ENCODE data around the gene TCAIM.
"Not testable (repeated sequence)": the region's sequence is repeated elsewhere in the genome, so short reads cannot be mapped to it uniquely, and the experiment has no call there.

Gene TCAIM

GRCh38 chr3:44346590-44346989, 8.0 kb downstream of the TCAIM start:
- DNase-seq = not testable (repeated sequence)

GRCh38 chr3:44348993-44349392, 10.4 kb downstream of the TCAIM start:
- DNase-seq = no peak

DNA sequence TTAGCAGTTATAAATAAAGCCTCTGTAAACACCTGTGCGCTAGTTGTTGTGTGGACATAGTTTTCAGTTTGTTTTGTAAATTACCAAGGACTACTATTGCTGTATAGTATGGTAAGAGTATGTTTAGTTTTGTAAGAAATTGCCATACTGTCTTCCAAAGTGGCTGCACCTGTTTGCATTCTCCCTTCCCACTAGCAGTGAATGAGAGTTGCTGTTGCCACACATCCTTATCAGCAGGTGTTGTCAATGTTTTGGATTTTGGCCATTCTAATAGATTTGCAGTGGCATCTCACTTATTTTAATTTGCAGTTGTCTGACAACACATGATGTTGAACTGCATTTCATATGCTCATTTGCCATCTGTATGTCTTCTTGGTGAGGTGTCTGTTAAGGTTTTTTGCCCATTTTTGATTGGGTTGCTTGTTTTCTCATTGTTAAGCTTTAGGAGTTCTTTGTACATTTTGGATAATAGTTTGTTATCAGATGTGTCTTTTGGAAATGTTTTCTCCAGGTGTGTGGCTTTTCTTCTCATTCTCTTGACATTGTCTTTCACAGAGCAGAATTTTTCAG, 14.9 kb downstream of the TCAIM start:
- DNase-seq = no peak

DNA sequence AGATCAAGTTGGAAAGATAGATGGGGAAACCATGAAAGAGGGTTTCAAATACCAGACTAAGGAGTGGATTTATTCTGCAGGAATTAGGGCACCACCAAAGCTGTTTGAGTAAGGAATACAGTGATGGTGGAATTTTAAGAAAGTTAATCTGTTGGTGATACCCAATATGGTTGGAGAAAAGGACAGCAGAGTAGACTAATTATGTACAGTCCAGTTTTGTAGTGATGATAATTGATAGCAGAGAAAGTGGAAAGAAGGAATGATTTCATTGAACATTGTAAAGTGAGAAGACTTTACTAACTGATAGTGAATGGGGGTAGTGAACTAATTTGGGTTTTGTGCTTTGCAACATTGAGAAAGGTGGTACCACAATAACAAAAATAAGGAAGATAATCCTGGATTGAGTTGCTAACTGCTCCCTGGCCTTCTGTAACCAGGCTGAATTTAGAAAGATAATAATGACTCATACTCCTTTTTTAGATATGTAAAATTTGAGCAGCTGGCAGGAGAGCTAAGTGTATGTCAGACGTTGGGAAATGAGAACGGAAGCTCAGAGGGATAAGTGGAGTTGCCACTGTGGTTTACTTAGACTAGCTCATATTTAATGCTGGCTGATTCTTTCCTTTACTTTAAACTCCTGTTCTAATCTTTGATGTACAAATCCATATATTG, 16.9 kb downstream of the TCAIM start:
- no peak for DNase-seq

DNA sequence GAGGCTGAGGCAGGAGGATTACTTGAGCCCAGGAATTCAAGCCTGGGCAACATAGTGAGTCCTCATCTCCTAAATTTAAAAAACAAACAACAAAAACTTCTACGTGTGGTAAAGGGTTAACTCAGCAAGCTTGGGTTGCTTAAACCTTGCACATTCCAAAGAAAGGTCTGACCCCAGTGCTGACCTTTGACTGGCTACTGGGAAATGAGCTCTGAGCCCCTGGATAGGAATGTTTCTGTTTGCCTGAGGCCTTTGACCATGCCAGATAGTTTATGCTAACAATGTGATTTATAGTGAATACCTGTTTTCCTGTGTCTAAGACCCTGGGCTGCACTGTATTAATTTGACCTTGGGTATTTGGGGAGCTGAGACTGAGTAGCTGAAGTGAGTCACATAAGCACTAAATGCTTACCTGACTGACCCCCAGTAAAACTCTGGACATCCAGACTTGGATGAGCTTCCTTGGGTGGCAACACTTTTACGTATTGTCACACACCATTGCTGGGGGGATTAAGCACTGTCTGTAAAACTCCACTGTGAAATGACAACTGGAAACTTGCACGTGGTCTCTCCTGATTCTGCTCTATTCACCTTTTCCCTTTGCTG, 20.7 kb downstream of the TCAIM start:
- DNase-seq = no peak

GRCh38 chr3:44363591-44363990, 25.0 kb downstream of the TCAIM start:
- no peak for DNase-seq

DNA sequence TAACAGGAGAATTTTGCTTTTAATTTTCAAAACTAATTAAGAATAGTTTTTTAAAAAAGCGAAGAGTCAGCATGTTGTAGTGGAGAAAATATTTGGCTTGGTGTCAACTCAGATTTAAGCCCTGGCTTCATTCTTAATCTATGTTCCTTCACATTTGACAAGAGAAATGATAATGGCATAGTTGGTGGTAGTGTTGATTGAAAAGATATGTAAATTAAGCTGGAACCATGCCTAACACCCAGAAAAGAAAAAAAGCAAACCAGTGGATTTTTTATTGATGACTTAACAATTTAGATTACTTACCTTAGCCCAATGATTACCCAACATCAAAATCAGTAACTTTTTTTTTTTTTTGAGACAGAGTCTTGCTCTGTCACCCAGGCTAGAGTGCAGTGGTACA, 27.4 kb downstream of the TCAIM start:
- no peak for DNase-seq

DNA sequence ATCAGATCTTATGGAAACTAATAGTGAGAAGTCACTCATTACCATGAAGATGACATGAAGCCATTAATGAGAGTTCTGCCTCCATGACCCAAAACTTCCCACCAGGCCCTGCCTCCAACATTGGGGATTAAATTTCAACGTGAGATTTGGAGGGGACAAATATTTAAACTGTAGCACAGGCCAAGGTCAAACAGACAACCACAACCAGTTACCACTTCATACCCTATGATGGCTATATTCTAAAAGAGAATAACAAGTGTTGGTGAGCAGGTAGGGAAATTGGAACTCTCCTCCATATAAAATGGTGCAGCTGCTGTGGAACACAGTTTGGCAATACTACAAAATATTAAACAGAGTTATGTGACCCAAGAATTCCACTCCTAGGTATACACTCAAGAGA, 36.9 kb downstream of the TCAIM start:
- no peak for DNase-seq

DNA sequence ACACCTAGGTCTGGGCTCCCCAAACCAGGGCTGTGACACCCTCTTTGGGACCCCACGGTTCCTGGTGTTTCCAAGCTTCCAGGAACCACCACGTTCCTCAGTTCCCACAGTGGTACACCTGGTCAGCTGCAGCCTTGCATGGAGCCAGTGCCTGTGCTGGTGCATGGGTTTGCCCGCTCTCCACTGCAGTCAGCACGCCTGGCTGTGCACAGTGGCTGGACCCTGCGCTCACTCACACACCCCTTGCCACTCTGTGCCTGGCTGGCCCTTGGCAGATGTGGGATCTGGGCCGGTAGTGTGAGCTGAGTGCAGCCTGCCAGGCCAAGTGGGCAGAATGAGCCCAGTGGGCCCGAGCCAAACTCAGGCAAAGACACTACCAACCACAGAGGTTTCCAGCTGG, 48.8 kb downstream of the TCAIM start:
- DNase-seq = no peak

GRCh38 chr3:44392489-44392888, 53.9 kb downstream of the TCAIM start:
- DNase-seq = no peak

GRCh38 chr3:44395714-44396113, 57.1 kb downstream of the TCAIM start:
- DNase-seq = no peak

GRCh38 chr3:44396200-44397171, 57.9 kb downstream of the TCAIM start:
- no peak for DNase-seq

DNA sequence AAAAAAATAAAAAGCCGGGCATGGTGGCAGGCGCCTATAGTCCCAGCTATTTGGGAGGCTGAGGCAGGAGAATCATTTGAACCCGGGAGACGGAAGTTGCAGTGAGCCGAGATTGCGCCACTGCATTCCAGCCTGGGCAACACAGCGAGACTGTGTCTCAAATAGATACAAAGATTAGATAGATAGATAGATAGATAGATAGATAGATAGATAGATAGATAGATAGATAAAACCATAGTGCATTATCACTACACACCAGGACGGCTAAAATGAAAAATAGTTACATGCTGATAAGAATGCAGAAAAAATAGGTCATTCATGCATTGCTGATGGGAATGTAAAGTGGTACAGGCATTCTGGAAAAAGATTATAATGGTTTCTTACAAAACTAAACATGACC, 59.7 kb downstream of the TCAIM start:
- DNase-seq = not testable (repeated sequence)

GRCh38 chr3:44398853-44399252, 60.3 kb downstream of the TCAIM start:
- DNase-seq = no peak

- DNase-seq = no peak
Observed at GRCh38 chr3:44400771-44401170, 62.2 kb downstream of the TCAIM start.

GRCh38 chr3:44402548-44402947, 64.0 kb downstream of the TCAIM start:
- no peak for DNase-seq

- no peak for DNase-seq
Observed at GRCh38 chr3:44409640-44410410, 71.3 kb downstream of the TCAIM start.

DNA sequence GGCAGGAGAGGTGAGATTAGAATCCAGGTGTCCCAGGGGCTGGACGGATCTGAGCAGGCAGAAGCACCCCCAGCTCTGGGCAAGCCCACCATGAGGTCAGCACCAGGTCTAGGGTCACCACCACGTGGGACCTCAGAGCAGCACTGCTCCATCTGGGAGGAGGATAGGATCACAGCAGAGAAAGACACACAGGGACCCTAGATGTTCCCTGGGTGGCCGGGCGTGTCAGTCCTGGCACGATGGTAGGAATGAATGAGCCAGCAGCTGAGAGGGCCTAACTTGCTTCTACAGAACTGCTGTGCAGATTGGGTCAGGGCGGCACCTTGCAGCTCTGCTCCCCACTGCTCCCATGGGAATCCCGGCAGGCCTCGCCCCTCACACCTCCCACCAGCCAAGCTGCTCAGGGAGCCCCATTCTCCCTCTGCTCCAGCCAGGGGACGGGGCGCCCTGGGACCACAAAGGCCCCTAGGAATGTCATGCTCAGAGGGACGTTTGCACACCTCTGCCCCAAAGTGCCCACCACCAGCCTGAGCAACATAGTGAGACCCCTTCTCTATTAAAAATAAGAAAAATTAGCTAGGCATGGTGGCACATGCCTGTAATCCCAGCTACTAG, 72.6 kb downstream of the TCAIM start:
- DNase-seq = no peak

DNA sequence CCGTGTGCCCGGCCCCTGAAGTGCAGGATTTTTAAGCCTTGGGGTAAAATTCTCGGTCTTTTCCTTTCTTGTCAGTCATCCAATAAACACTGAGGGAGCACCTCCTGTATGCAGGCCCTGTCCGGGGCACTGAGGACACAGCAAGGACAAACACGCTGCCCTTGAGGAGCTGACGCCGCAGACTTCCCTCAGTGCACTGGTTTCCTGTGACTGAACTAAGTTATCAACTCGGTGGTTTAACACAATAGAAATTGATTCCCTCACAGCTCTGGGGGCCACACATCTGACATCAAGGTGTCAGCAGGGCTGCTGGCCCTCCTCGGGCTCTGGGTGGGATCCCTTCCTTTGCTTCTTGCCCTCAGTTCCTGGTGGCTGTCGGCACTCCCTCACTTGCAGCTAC, 73.8 kb downstream of the TCAIM start:
- DNase-seq = no peak

GRCh38 chr3:44414517-44415090, 76.0 kb downstream of the TCAIM start:
- DNase-seq = no peak

- no peak for DNase-seq
Observed at GRCh38 chr3:44415421-44415820, 76.9 kb downstream of the TCAIM start.
